ENCODE data around the gene KRT6A.

DNA sequence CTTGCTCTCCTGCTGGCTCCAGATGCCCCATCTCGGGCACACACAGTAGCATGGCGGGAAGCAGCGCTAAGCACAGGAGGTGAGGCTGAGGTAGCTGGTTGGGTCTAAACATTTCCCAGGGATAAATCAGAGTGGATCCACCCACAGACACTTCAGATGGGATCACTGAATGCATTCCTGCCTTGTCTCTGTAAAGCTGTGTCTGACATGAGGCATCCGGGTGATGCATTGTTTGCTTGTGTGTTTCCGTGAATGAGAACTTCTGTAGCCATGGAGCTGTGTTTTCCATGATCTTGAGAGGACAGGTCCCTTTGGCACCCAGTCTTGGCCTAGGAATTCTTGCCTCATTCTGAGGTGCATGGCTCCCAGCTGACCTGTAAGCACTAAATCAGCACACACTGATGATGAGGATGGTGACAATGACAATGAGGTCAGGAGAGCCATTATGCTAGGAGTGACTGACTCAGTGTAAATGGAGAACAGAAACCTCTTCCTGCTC is 52.2 kb downstream of the KRT6A start:
- TF ChIP-seq, protein P1, sequence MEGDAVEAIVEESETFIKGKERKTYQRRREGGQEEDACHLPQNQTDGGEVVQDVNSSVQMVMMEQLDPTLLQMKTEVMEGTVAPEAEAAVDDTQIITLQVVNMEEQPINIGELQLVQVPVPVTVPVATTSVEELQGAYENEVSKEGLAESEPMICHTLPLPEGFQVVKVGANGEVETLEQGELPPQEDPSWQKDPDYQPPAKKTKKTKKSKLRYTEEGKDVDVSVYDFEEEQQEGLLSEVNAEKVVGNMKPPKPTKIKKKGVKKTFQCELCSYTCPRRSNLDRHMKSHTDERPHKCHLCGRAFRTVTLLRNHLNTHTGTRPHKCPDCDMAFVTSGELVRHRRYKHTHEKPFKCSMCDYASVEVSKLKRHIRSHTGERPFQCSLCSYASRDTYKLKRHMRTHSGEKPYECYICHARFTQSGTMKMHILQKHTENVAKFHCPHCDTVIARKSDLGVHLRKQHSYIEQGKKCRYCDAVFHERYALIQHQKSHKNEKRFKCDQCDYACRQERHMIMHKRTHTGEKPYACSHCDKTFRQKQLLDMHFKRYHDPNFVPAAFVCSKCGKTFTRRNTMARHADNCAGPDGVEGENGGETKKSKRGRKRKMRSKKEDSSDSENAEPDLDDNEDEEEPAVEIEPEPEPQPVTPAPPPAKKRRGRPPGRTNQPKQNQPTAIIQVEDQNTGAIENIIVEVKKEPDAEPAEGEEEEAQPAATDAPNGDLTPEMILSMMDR (conservative IDR thresholded peaks at IDR 0.05 in 1 of 2, IDR thresholded peaks at IDR 0.05 in 1 of 2; ENCODE audit: low read depth in 1 of 2, low read length in 2 of 2), result no peak
- TF ChIP-seq EZH2 (IDR thresholded peaks at IDR 0.05; ENCODE audit: low read length, missing control alignments), result no peak
